ENCODE measurements around the gene MAP3K14. TPM values are rescaled to one million over a fixed set of nuclear protein-coding genes. Genes with fewer than 3 reads are reported as not detected.

Gene MAP3K14
- total RNA-seq, 6 experiments from 2014 or later = 5.6 to 8.8 (median 6.6) TPM

DNA sequence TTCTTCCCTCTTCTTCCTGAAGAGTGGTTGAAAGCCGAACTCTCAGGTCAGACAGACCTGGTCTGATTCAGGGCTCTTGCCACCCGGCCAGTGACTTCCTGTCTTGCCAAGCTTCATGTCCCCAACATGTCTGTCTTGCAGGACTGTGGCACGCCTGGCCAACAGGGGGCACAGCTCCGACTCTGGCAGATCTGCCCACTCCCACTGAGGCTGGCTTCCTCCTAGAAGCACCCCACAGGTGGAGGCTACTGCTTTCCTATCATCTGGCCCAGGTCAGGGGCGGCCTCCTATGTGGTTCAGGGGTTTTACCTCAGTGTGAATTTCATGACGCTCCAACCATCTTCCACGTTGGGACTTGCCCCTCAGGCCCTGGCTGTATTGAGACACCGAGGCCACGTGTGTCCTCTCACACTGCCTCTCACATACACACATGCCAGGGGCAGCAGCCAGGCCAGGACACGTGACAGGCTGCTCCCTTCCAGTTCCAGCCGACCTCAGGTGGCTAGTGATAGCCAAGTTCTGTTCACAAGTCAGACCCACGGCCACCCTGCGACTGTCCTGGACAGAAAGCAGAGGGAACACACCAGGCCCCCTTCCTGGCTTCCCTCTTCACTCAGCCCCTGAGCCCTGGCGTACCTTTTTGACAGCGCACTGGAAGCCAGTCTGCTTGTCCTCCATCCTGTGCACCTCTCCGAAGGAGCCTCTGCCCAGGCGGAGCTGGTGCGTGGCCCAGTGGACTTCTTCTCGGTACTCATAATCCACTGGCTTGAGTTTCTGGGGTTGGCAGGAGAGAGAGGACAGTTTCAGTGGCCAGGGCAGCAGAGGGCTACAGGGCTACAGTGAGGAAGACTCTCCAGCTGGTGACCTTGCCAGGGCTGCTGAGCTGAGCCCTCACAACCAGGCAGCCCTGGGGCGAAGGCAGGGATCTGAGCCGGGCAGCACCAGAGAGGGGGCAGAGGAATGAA lies 32.4 kb downstream of the MAP3K14 start:
- peak overlapping the region; percentile 24; the same call in 1 of the 2 replicates for H3K27ac Mint-ChIP-seq
- DNase-seq = no peak
- peaks cover 36% of the 10 kb centered on the region for H3K36me3 Mint-ChIP-seq (ENCODE audit: low read depth)
- no peaks in the 10 kb centered on the region for H3K9me3 Mint-ChIP-seq
- no peak overlapping the region for H3K4me3 Mint-ChIP-seq
- H3K27me3 Mint-ChIP-seq (ENCODE audit: insufficient read depth) = no peaks in the 10 kb centered on the region
- TF ChIP-seq, protein P1, sequence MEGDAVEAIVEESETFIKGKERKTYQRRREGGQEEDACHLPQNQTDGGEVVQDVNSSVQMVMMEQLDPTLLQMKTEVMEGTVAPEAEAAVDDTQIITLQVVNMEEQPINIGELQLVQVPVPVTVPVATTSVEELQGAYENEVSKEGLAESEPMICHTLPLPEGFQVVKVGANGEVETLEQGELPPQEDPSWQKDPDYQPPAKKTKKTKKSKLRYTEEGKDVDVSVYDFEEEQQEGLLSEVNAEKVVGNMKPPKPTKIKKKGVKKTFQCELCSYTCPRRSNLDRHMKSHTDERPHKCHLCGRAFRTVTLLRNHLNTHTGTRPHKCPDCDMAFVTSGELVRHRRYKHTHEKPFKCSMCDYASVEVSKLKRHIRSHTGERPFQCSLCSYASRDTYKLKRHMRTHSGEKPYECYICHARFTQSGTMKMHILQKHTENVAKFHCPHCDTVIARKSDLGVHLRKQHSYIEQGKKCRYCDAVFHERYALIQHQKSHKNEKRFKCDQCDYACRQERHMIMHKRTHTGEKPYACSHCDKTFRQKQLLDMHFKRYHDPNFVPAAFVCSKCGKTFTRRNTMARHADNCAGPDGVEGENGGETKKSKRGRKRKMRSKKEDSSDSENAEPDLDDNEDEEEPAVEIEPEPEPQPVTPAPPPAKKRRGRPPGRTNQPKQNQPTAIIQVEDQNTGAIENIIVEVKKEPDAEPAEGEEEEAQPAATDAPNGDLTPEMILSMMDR (IDR thresholded peaks at IDR 0.05) = peak; percentile 65
- H3K4me1 Mint-ChIP-seq (ENCODE audit: low read depth) = peaks cover 12% of the 10 kb centered on the region

DNA sequence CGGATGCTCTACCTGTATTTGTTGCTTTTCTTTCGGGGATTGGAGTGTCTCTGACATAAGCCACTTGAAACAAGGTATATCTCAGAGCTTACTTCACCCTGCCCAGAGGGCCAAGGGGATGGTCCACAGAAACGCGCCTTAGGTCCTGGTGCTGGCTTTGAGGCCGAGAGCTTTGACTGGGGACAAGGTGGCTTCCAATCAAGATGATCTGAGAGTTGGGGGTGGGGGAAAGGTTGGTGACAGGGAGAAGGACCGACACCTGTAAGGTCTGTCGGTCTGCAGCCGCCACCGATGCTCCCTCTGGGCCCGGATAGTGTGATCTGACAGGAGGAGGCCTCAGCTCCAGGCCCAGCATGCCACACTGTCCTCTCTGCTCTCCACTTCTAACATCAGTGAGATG lies 33.1 kb downstream of the MAP3K14 start:
- no peaks in the 10 kb centered on the region for H3K27me3 Mint-ChIP-seq (ENCODE audit: insufficient read depth)
- TF ChIP-seq, protein P1 (IDR thresholded peaks at IDR 0.05) = no peak
- no peak for DNase-seq
- 0 out of 2 replicates have a peak overlapping the region, but pooled peaks have one; percentile 24 for H3K27ac Mint-ChIP-seq
- H3K9me3 Mint-ChIP-seq = no peaks in the 10 kb centered on the region
- peaks cover 35% of the 10 kb centered on the region for H3K36me3 Mint-ChIP-seq (ENCODE audit: low read depth)
- H3K4me1 Mint-ChIP-seq (ENCODE audit: low read depth) = peaks cover 12% of the 10 kb centered on the region
- H3K4me3 Mint-ChIP-seq = no peak overlapping the region

- Mint-ChIP-seq H3K36me3 (ENCODE audit: low read depth) (peaks cover 35% of the 10 kb centered on the region), H3K4me1 (ENCODE audit: low read depth) (peaks cover 16% of the 10 kb centered on the region), H3K27ac (0 out of 2 replicates have a peak overlapping the region, but pooled peaks have one; percentile 45), H3K27me3 (ENCODE audit: insufficient read depth) (no peaks in the 10 kb centered on the region), H3K9me3 (no peaks in the 10 kb centered on the region), H3K4me3 (no peak overlapping the region)
- TF ChIP-seq, protein P1 (IDR thresholded peaks at IDR 0.05) = no peak
- DNase-seq = no peak
Observed at GRCh38 chr17:45282683-45283644, 33.9 kb downstream of the MAP3K14 start.

- no peak for DNase-seq
- H3K27ac Mint-ChIP-seq = peak overlapping the region; percentile 48; the same call in 1 of the 2 replicates
- H3K4me1 Mint-ChIP-seq (ENCODE audit: low read depth) = peaks cover 25% of the 10 kb centered on the region
- peaks cover 22% of the 10 kb centered on the region for H3K36me3 Mint-ChIP-seq (ENCODE audit: low read depth)
- no peak overlapping the region for H3K4me3 Mint-ChIP-seq
- TF ChIP-seq, protein P1 (IDR thresholded peaks at IDR 0.05) = no peak
- no peaks in the 10 kb centered on the region for H3K9me3 Mint-ChIP-seq
- H3K27me3 Mint-ChIP-seq (ENCODE audit: insufficient read depth) = no peaks in the 10 kb centered on the region
Observed at GRCh38 chr17:45279898-45280297, 36.9 kb downstream of the MAP3K14 start.

- H3K4me1 Mint-ChIP-seq (ENCODE audit: low read depth) = peaks cover 17% of the 10 kb centered on the region
- H3K27ac Mint-ChIP-seq = peak overlapping the region; percentile 29; the same call in 1 of the 2 replicates
- DNase-seq = no peak
- H3K4me3 Mint-ChIP-seq = no peak overlapping the region
- peaks cover 2% of the 10 kb centered on the region; the same call in 1 of the 2 replicates for H3K27me3 Mint-ChIP-seq (ENCODE audit: insufficient read depth)
- no peaks in the 10 kb centered on the region for H3K9me3 Mint-ChIP-seq
- H3K36me3 Mint-ChIP-seq (ENCODE audit: low read depth) = peaks cover 10% of the 10 kb centered on the region
- TF ChIP-seq, protein P1 (IDR thresholded peaks at IDR 0.05) = no peak
Observed at GRCh38 chr17:45277992-45278391, 38.8 kb downstream of the MAP3K14 start.
